ENCODE measurements around the gene TYROBP.

The TYROBP gene

GRCh38 chr19:35901854-35902661 is 6.0 kb downstream of the TYROBP start, which contains the start of gene HCST:
Gene HCST, plus strand, starts transcription at chr19:35902529. Its CDS starts 65 bp downstream, at chr19:35902594.
- DNase-seq = no peak
- no peak within 1 kb of the TSS for H3K27ac ChIP-seq (ENCODE audit: low read length)

GRCh38 chr19:35901055-35901644 is 6.9 kb downstream of the TYROBP start:
- Histone ChIP-seq H3K9me2 (replicated peaks; ENCODE audit: insufficient read depth, low read length) (no peaks in the 10 kb centered on the region), H3K36me3 (replicated peaks; ENCODE audit: insufficient read depth, low read length) (no peaks in the 10 kb centered on the region), H3K9me3 (replicated peaks; ENCODE audit: insufficient read depth, low read length) (no peaks in the 10 kb centered on the region), H2AFZ (ENCODE audit: low read length) (peak overlapping the region; percentile 90; the same call in 1 of the 2 replicates), H3F3A (ENCODE audit: insufficient read depth, low read length) (peaks cover 9% of the 10 kb centered on the region; the same call in 1 of the 2 replicates), H3K4me1 (ENCODE audit: low read length) (peaks cover 9% of the 10 kb centered on the region), H3K4me3 (ENCODE audit: low read length) (no peak overlapping the region), H3K27ac (ENCODE audit: low read length) (no peak overlapping the region), H3K4me2 (ENCODE audit: low read depth, low read length) (peak overlapping the region; percentile 83; the same call in 1 of the 2 replicates), H3K27me3 (replicated peaks; ENCODE audit: insufficient read depth, low read length) (peaks cover 15% of the 10 kb centered on the region), H3K79me2 (ENCODE audit: low read length) (peaks cover 9% of the 10 kb centered on the region; the same call in 1 of the 2 replicates), H4K20me1 (ENCODE audit: insufficient read depth, low read length) (no peaks in the 10 kb centered on the region), H3K9ac (ENCODE audit: low read length) (peak overlapping the region; percentile 90; the same call in 1 of the 2 replicates)
- no peak for DNase-seq
- TF ChIP-seq EZH2phosphoT487 (IDR thresholded peaks at IDR 0.05; ENCODE audit: low read length) = no peak
- TF ChIP-seq CTCF (IDR thresholded peaks at IDR 0.05; ENCODE audit: low read length) = no peak
- no peak for TF ChIP-seq EZH2 (optimal IDR thresholded peaks at IDR 0.05; ENCODE audit: low read depth, low read length)

More at GRCh38 chr19:35901854-35902661, 6.0 kb downstream of the TYROBP start, which contains the start of gene HCST:
- H3K27me3 ChIP-seq (replicated peaks; ENCODE audit: insufficient read depth, low read length) = peaks cover 22% of the 10 kb centered on the region
- peak within 1 kb of the TSS; percentile 91 for H2AFZ ChIP-seq (ENCODE audit: low read length)
- no peaks in the 10 kb centered on the region for H3K36me3 ChIP-seq (replicated peaks; ENCODE audit: insufficient read depth, low read length)
- peak within 1 kb of the TSS; percentile 53; the same call in 1 of the 2 replicates for H3K9ac ChIP-seq (ENCODE audit: low read length)
- TF ChIP-seq EZH2 (optimal IDR thresholded peaks at IDR 0.05; ENCODE audit: low read depth, low read length) (no peak), EZH2phosphoT487 (IDR thresholded peaks at IDR 0.05; ENCODE audit: low read length) (no peak), CTCF (IDR thresholded peaks at IDR 0.05; ENCODE audit: low read length) (no peak)
- H3K4me3 ChIP-seq (ENCODE audit: low read length) = peak within 1 kb of the TSS; percentile 63
- no peaks in the 10 kb centered on the region for H4K20me1 ChIP-seq (ENCODE audit: insufficient read depth, low read length)
- H3K4me1 ChIP-seq (ENCODE audit: low read length) = peaks cover 9% of the 10 kb centered on the region
- H3K9me3 ChIP-seq (replicated peaks; ENCODE audit: insufficient read depth, low read length) = no peaks in the 10 kb centered on the region
- peaks cover 9% of the 10 kb centered on the region; the same call in 1 of the 2 replicates for H3F3A ChIP-seq (ENCODE audit: insufficient read depth, low read length)
- peaks cover 9% of the 10 kb centered on the region; the same call in 1 of the 2 replicates for H3K79me2 ChIP-seq (ENCODE audit: low read length)
- H3K4me2 ChIP-seq (ENCODE audit: low read depth, low read length) = peak within 1 kb of the TSS; percentile 94
- H3K9me2 ChIP-seq (replicated peaks; ENCODE audit: insufficient read depth, low read length) = no peaks in the 10 kb centered on the region

DNA sequence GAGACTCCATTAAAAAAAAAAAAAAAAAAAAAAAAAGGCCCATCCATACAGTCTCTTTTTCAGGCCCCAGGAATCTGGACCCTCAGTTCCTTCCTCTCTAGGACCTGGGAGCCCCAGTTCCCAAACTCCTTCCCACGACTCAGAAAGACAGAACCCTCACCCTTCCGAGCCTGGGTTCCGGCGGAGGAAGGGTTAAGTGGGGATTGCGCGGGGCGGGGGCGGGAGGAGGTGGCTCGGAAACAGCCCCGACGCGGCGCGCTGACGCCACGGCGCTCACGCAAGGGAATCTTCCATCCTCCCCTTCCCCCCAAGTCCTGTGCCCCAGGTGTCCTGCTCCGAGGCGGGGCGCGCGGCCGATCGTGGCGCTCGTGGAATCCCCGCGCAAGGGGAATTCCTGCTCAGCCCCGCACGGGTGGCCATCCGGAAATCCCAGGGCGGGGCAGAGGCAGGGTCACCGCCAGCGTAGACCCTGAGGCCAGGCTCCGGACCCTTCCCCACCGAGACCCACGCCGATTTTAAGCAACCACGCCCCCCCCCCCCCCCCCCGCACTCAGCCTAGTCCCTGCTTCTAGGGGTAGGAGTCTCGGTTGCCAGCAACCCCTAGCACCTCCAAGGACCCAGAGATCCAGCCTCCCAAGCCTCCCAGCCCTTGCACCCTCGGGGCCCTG is 8.4 kb downstream of the TYROBP start:
- Histone ChIP-seq H3K4me1 (ENCODE audit: low read length) (peaks cover 9% of the 10 kb centered on the region), H2AFZ (ENCODE audit: low read length) (peak overlapping the region; percentile 90), H3K27me3 (replicated peaks; ENCODE audit: insufficient read depth, low read length) (peaks cover 6% of the 10 kb centered on the region; the same call in 1 of the 2 replicates), H3K4me2 (ENCODE audit: low read depth, low read length) (peak overlapping the region; percentile 83), H4K20me1 (ENCODE audit: insufficient read depth, low read length) (no peaks in the 10 kb centered on the region), H3K4me3 (ENCODE audit: low read length) (peak overlapping the region; percentile 89), H3K27ac (ENCODE audit: low read length) (peak overlapping the region; percentile 75; the same call in 1 of the 2 replicates), H3K79me2 (ENCODE audit: low read length) (peaks cover 9% of the 10 kb centered on the region; the same call in 1 of the 2 replicates), H3K36me3 (replicated peaks; ENCODE audit: insufficient read depth, low read length) (no peaks in the 10 kb centered on the region), H3K9ac (ENCODE audit: low read length) (peak overlapping the region; percentile 90), H3F3A (ENCODE audit: insufficient read depth, low read length) (peaks cover 9% of the 10 kb centered on the region; the same call in 1 of the 2 replicates), H3K9me2 (replicated peaks; ENCODE audit: insufficient read depth, low read length) (no peaks in the 10 kb centered on the region), H3K9me3 (replicated peaks; ENCODE audit: insufficient read depth, low read length) (no peaks in the 10 kb centered on the region)
- no peak for TF ChIP-seq EZH2 (optimal IDR thresholded peaks at IDR 0.05; ENCODE audit: low read depth, low read length)
- TF ChIP-seq EZH2phosphoT487 (IDR thresholded peaks at IDR 0.05; ENCODE audit: low read length) = no peak
- no peak for TF ChIP-seq CTCF (IDR thresholded peaks at IDR 0.05; ENCODE audit: low read length)
- DNase-seq = peak; percentile 86

All from MM.1S (cell line).